Measurements from ENCODE around the gene CFAP68. TPM values are rescaled to one million over a fixed set of nuclear protein-coding genes. Genes with fewer than 3 reads are reported as not detected.

Gene CFAP68
- total and polyA plus RNA-seq, 8 donors: 14.3 to 26.9 (median 20.4) TPM

DNA sequence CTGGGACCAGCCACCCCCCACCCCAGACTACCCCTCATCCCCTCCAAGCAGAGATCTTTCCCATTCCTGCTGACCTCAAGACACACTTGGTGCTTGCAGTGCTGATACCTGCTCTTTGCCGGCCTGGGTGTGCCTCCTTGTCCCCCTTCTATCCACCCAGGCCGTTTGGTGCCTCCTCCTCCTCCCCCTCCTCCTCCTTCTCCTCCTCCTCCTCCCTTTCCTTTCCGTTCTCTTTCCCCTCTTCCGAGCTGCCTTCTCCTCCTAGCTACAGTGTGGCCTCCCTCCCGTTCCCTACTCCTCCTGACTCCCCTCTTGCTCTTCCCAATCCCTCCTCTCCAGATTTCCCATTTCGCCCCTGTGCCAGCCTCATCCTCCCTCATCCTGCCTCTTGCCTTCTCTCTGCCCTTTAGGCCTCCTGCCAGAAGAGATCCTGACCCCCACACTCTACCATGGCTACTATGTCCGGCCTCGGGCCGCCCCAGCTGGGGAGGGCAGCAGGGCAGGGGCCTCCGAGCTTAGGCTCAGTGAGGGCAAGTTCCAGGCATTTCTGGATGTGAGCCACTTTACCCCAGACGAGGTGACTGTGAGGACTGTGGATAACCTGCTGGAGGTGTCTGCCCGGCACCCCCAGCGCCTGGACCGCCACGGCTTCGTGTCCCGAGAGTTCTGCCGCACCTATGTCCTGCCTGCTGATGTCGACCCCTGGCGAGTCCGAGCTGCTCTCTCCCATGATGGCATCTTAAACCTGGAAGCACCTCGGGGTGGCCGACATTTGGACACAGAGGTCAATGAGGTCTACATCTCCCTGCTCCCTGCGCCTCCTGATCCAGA lies 33.9 kb downstream of the CFAP68 start:
- Histone ChIP-seq H3K4me1 (peaks cover 22 to 24% (median 23%) of the 10 kb centered on the region in 3 donors), H3K4me3 (peak overlapping the region in 1 of 4 donors; percentile 15), H3K36me3 (no peaks in the 10 kb centered on the region), H3K27ac (peak overlapping the region; percentile 17 to 71 (median 50)), H3K9me3 (no peaks in the 10 kb centered on the region), H3K27me3 (no peaks in the 10 kb centered on the region)
- DNase-seq (peak in 1 of 6 donors; percentile 62), ATAC-seq (no peak), FAIRE-seq (no peak)
- intact Hi-C loops (cut with DNase I): no loop called here
- TF ChIP-seq, protein P1, sequence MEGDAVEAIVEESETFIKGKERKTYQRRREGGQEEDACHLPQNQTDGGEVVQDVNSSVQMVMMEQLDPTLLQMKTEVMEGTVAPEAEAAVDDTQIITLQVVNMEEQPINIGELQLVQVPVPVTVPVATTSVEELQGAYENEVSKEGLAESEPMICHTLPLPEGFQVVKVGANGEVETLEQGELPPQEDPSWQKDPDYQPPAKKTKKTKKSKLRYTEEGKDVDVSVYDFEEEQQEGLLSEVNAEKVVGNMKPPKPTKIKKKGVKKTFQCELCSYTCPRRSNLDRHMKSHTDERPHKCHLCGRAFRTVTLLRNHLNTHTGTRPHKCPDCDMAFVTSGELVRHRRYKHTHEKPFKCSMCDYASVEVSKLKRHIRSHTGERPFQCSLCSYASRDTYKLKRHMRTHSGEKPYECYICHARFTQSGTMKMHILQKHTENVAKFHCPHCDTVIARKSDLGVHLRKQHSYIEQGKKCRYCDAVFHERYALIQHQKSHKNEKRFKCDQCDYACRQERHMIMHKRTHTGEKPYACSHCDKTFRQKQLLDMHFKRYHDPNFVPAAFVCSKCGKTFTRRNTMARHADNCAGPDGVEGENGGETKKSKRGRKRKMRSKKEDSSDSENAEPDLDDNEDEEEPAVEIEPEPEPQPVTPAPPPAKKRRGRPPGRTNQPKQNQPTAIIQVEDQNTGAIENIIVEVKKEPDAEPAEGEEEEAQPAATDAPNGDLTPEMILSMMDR (IDR thresholded peaks at IDR 0.05): no peak
- WGBS, 2 donors: 76 to 80% methylated on average over 24 of the region's 24 CpGs

DNA sequence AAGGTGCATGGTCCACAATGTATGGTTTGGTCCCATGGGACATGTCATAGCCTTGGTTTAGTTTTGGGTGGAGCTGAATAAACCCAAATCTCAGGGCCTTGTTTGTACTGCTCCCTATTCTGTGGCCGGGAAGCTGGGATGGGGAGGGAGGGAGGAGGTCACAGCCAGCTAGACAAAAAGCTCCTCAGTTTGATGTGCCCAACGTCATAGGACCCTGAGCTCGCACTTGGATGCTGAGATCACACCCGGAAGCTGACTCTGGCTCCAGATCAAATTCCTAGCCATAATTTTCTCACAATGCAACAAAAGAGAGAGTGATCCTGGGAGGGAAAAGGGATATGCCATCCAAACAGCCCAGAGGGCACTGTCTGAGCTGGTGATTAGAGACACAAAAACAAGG lies 34.7 kb downstream of the CFAP68 start:
- no peaks in the 10 kb centered on the region for H3K9me3 ChIP-seq
- FAIRE-seq (no peak), ATAC-seq (peak in 2 of 4 donors; percentile 7 to 23), DNase-seq (peak in 2 of 6 donors; percentile 48 to 51)
- peak overlapping the region; percentile 49 to 71 (median 62) for H3K27ac ChIP-seq
- H3K36me3 ChIP-seq: no peaks in the 10 kb centered on the region
- intact Hi-C loops (cut with DNase I): no loop called here
- TF ChIP-seq, protein P1 (IDR thresholded peaks at IDR 0.05): no peak
- no peaks in the 10 kb centered on the region for H3K27me3 ChIP-seq
- peaks cover 24 to 26% (median 24%) of the 10 kb centered on the region in 3 donors for H3K4me1 ChIP-seq
- 39 to 53% methylated on average over 4 of the region's 4 CpGs for WGBS, 2 donors
- no peak overlapping the region for H3K4me3 ChIP-seq

DNA sequence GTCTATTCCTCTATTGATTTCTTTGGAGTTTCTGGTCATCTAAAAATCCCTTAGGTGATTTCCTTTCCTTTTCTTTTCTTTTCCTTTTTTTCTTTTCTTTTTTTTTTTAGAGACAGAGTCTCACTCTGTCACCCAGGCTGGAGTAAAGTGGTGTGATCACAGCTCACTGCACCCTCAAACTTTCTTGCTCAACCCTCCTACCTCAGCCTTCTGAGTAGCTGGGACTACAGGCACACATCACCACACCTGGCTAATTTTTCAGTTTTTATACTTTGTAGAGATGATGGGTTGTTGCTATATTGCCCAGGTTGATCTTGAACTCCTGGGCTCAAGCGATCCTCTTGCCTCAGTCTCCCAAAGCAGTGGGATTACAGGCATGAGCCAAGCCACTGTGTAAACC lies 37.4 kb downstream of the CFAP68 start:
- ATAC-seq (no peak), DNase-seq (no peak), FAIRE-seq (no peak)
- 96% methylated on average over 1 of the region's 1 CpG for WGBS, 2 donors
- Histone ChIP-seq H3K4me1 (peaks cover 15 to 19% (median 16%) of the 10 kb centered on the region in 3 donors), H3K4me3 (no peak overlapping the region), H3K27me3 (no peaks in the 10 kb centered on the region), H3K27ac (peak overlapping the region in 1 of 4 donors; percentile 2), H3K9me3 (no peaks in the 10 kb centered on the region), H3K36me3 (no peaks in the 10 kb centered on the region)
- TF ChIP-seq, protein P1 (IDR thresholded peaks at IDR 0.05): no peak
- intact Hi-C loops (cut with DNase I): loop anchor here in 1 of 3 donors (5.0 kb wide), 1 partner anchor 39 kb away; the partner anchor contains the start of genes CFAP68 and FDXACB1

DNA sequence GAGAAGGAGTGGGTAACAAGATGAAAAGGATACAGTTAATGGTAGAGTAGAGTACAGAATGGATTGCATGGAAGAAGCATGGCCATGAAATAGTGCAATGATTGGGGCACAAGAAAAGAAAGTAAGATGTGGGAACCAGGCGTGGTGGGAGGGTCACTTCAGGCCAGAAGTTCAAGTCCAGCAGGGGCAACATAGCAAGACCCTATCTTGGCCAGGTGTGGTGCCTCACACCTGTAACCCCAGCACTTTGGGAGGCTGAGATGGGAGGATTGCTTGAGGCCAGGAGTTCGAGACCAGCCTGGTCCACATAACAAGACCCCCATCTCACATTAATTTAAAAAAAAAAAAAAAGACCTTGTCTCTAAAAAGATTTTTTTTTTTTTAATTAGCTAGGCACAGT lies 38.0 kb downstream of the CFAP68 start:
- no peaks in the 10 kb centered on the region for H3K36me3 ChIP-seq
- ATAC-seq (no peak), DNase-seq (no peak), FAIRE-seq (no peak)
- peaks cover 13 to 21% (median 17%) of the 10 kb centered on the region in 3 donors for H3K4me1 ChIP-seq
- H3K9me3 ChIP-seq: no peaks in the 10 kb centered on the region
- H3K27me3 ChIP-seq: no peaks in the 10 kb centered on the region
- 92 to 96% methylated on average over 2 of the region's 2 CpGs for whole genome bisulfite sequencing, 2 donors
- H3K27ac ChIP-seq: peak overlapping the region in 3 of 4 donors; percentile 2 to 94 (median 93)
- no peak overlapping the region for H3K4me3 ChIP-seq
- intact Hi-C loops (cut with DNase I): loop anchor here in 1 of 3 donors (5.0 kb wide), 1 partner anchor 40 kb away; the partner anchor contains the start of genes CFAP68 and FDXACB1
- TF ChIP-seq, protein P1 (IDR thresholded peaks at IDR 0.05): no peak

All from pancreas (tissue), 10 donors.